GM18907 (cell line): ENCODE data around the gene CTIF.

Experiments
- ATAC-seq: cut with Tn5 transposase; IDR thresholded peaks from one replicate; pipeline ENCODE4 v1.9.1; 2021; ENCODE audit warnings: mild to moderate bottlenecking, moderate library complexity; ENCODE audit not compliant: unreplicated experiment

The CTIF gene

GRCh38 chr18:48723016-48723415, 184.2 kb downstream of the CTIF start:
- ATAC-seq: no peak

- peak; percentile 69 for ATAC-seq
Measured at GRCh38 chr18:48723837-48724236, 185.0 kb downstream of the CTIF start.

- ATAC-seq: no peak
Measured at GRCh38 chr18:48724442-48724841, 185.6 kb downstream of the CTIF start.

GRCh38 chr18:48724939-48725338, 186.1 kb downstream of the CTIF start:
- no peak for ATAC-seq

- no peak for ATAC-seq
Measured at GRCh38 chr18:48725562-48725961, 186.7 kb downstream of the CTIF start.

- ATAC-seq: no peak
Measured at GRCh38 chr18:48727681-48728080, 188.8 kb downstream of the CTIF start.

- ATAC-seq: no peak
Measured at GRCh38 chr18:48728204-48728833, 189.5 kb downstream of the CTIF start.

GRCh38 chr18:48729404-48729803, 190.6 kb downstream of the CTIF start:
- no peak for ATAC-seq

GRCh38 chr18:48730010-48730409, 191.2 kb downstream of the CTIF start:
- no peak for ATAC-seq

GRCh38 chr18:48732767-48733424, 194.1 kb downstream of the CTIF start:
- no peak for ATAC-seq

GRCh38 chr18:48733643-48734253, 194.9 kb downstream of the CTIF start:
- no peak for ATAC-seq

GRCh38 chr18:48734460-48734859, 195.6 kb downstream of the CTIF start:
- no peak for ATAC-seq

- ATAC-seq: no peak
Measured at GRCh38 chr18:48735080-48735676, 196.3 kb downstream of the CTIF start.

GRCh38 chr18:48735681-48736255, 196.9 kb downstream of the CTIF start:
- no peak for ATAC-seq

- no peak for ATAC-seq
Measured at GRCh38 chr18:48736321-48737260, 197.8 kb downstream of the CTIF start.

- no peak for ATAC-seq
Measured at GRCh38 chr18:48739266-48740067, 200.6 kb downstream of the CTIF start.

- ATAC-seq: no peak
Measured at GRCh38 chr18:48740068-48740440, 201.2 kb downstream of the CTIF start.

GRCh38 chr18:48740851-48741485, 202.1 kb downstream of the CTIF start:
- no peak for ATAC-seq

GRCh38 chr18:48741866-48742265, 203.0 kb downstream of the CTIF start:
- no peak for ATAC-seq
